Cardiac muscle cell (in vitro differentiated cells and primary cell): ENCODE data around the gene EXOC3. TPM values are rescaled to one million over a fixed set of nuclear protein-coding genes. Genes with fewer than 3 reads are reported as not detected.

Source experiments
- DNase-seq, 2 donors: peaks; one replicate each; pipeline versions ENCODE4 v3.0.0 to v3.0.0-alpha.2; 2010 to 2017; ENCODE audit warnings: low read depth in 1 of 2, low spot score in 1 of 2
- H3K27ac ChIP-seq: fragments of 200-600 bp; sonication (generic); 2 replicates; pipeline ENCODE4 v1.5.1; 2016
- H3K27me3 ChIP-seq: fragments of 200-600 bp; sonication (generic); 2 replicates; pipeline ENCODE4 v1.6.0; 2016; ENCODE audit warnings: control low read depth
- H3K36me3 ChIP-seq: fragments of 200-600 bp; sonication (generic); 2 replicates; pipeline ENCODE4 v1.5.1; 2016; ENCODE audit warnings: control low read depth
- H3K4me1 ChIP-seq: fragments of 200-600 bp; sonication (generic); 2 replicates; pipeline ENCODE4 v1.8.1; 2017; ENCODE audit warnings: low read depth, mild to moderate bottlenecking, mixed run types
- H3K4me3 ChIP-seq: fragments of 200-600 bp; sonication (generic); 2 replicates; pipeline ENCODE4 v1.5.1; 2016; ENCODE audit warnings: mild to moderate bottlenecking
- H3K9me3 ChIP-seq: fragments of 200-600 bp; sonication (generic); 2 replicates; pipeline ENCODE4 v1.5.1; 2017; ENCODE audit warnings: low read depth, mild to moderate bottlenecking, control low read depth
- CTCF ChIP-seq: IDR thresholded peaks from 2 replicates; pipeline ENCODE4 v1.5.1; 2012; ENCODE audit warnings: low read depth, mild to moderate bottlenecking, low read length
- polyA plus RNA-seq: library from polyadenylated mRNA; unstranded; fragments of >200 nt; fragmentation: Nextera tagmentation; extraction: Ambion mirVana; gene quantifications from 2 replicates; pipeline ENCODE4 v1.2.1, GENCODE V29; 2016
- total RNA-seq: library from RNA; depleted of rRNA; stranded (reverse); fragments of >200 nt; gene quantifications from 2 replicates; pipeline ENCODE4 v1.2.3, GENCODE V29; 2016

The EXOC3 gene
- total and polyA plus RNA-seq, 2 experiments from 2014 or later = 34.8 to 56.4 TPM

- no peak for DNase-seq
- no peak for TF ChIP-seq CTCF
- Histone ChIP-seq H3K27me3 (no peaks in the 10 kb centered on the region), H3K27ac (no peak overlapping the region), H3K4me3 (no peak overlapping the region), H3K4me1 (no peaks in the 10 kb centered on the region), H3K9me3 (no peaks in the 10 kb centered on the region), H3K36me3 (no peaks in the 10 kb centered on the region)
Observed at GRCh38 chr5:405421-405820, 37.6 kb upstream of the EXOC3 start.

DNA sequence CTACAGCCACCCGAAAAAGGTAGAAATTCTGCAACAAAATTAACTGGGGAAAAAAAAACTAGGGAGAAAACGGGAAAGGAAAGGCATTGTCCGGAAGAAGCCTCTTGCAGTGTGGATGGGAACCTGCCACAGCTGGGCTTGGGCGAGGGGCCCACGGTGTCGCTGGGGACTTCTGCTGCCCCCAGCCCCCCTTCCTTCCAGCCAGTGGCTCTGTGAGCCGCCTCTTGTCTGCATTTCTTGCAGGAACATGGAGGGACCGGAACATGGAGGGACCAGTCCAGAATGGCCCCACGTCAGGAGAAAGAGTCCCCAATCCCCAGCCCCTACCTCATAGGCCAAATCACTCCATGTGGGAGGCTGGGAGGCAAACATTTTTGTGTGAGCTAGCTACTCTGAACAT lies 36.9 kb upstream of the EXOC3 start:
- H3K27me3 ChIP-seq = no peaks in the 10 kb centered on the region
- TF ChIP-seq CTCF = no peak
- no peaks in the 10 kb centered on the region for H3K36me3 ChIP-seq
- no peaks in the 10 kb centered on the region for H3K4me1 ChIP-seq
- no peak for DNase-seq
- H3K27ac ChIP-seq = no peak overlapping the region
- H3K4me3 ChIP-seq = no peak overlapping the region
- H3K9me3 ChIP-seq = no peaks in the 10 kb centered on the region

DNA sequence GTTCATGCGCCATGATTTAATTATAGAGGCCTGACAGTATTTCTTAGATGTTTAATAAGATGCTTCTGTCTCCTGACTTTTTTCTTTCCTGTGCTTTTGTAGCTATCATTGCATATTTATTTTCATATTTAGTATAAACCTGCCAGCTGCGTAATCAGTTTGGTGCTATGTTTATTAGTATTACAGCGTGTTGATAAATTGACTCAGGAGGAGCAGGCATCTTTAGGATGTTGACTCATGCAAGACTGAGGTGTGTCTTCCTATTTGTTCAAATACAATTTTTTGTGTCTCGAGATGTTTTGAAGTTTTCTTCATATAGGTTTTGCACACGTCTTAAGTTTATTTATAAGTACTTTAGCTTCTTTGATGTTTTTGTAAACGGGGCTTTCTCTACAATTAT lies 35.9 kb upstream of the EXOC3 start:
- Histone ChIP-seq H3K9me3 (no peaks in the 10 kb centered on the region), H3K27me3 (no peaks in the 10 kb centered on the region), H3K27ac (no peak overlapping the region), H3K36me3 (no peaks in the 10 kb centered on the region), H3K4me3 (no peak overlapping the region), H3K4me1 (no peaks in the 10 kb centered on the region)
- no peak for TF ChIP-seq CTCF
- DNase-seq = no peak

- no peaks in the 10 kb centered on the region for H3K9me3 ChIP-seq
- no peak overlapping the region for H3K4me3 ChIP-seq
- H3K27ac ChIP-seq = no peak overlapping the region
- no peak for TF ChIP-seq CTCF
- H3K4me1 ChIP-seq = no peaks in the 10 kb centered on the region
- no peaks in the 10 kb centered on the region for H3K27me3 ChIP-seq
- no peak for DNase-seq
- H3K36me3 ChIP-seq = no peaks in the 10 kb centered on the region
Observed at GRCh38 chr5:407801-408268, 35.1 kb upstream of the EXOC3 start.

- no peak for TF ChIP-seq CTCF
- no peaks in the 10 kb centered on the region for H3K27me3 ChIP-seq
- no peak for DNase-seq
- H3K27ac ChIP-seq = no peak overlapping the region
- H3K36me3 ChIP-seq = no peaks in the 10 kb centered on the region
- peaks cover 4% of the 10 kb centered on the region for H3K4me1 ChIP-seq
- H3K4me3 ChIP-seq = no peak overlapping the region
- no peaks in the 10 kb centered on the region for H3K9me3 ChIP-seq
Observed at GRCh38 chr5:410911-411517, 32.0 kb upstream of the EXOC3 start.
